K562 treated with DMSO at 1 percent for 48 hours (cell line): ENCODE results near the gene CAMK2N1. TPM values are rescaled to one million over a fixed set of nuclear protein-coding genes. Genes with fewer than 3 reads are reported as not detected.

ENCODE experiments used
- total RNA-seq: library from RNA; unstranded; fragments of 300-600 nt; gene quantifications from 2 replicates; pipeline ENCODE4 v1.2.3, GENCODE V29; 2022; ENCODE audit warnings: low replicate concordance; ENCODE audit errors: extremely low read depth

CAMK2N1 gene
- total RNA-seq = not detected in 2 replicates

GRCh38 chr1:20485527-20486456 is at the start of gene CAMK2N1:
Gene CAMK2N1, minus strand, starts transcription at chr1:20486210. Its CDS starts 831 bp downstream, at chr1:20485379.

DNA sequence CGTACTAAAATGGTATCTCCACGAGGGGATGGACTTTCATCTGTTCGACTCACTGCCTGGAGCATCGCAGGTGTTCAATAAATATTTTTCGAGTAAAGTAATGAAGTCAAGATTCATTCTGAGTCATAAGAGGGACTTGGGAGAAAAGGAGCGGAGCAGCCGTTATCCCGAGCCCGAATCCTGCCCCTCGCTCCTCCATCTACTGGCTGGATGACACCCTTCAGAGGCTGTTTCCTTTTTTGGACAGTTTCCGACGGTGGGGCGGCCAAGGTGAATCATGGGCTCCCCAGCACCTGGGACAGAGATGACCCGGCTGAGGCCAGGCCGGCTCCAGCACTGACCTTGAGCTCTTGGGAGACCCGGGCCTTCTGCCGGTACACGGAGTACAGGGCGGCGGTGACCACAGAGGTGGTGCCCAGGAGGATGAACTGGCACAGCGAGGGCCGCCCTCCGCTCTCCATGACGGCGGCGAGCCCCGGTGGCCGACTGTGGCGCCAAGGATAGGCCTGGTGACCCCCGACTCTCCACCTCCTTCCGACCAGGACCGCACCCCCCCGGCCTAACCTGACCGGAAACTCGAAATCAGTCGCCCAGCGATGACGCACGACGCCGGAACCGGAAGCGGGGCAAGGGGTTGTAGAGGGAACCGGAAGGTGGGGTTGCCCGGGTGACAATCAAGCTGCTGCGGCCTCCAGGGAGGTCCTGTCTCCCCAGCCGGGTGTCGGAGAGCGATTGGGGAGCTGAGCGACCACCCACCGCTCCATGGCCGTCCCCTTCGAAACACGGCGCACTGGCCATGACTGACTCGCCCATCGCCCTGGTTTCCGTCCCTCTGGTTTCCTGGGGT is 21.8 kb upstream of the CAMK2N1 start, which contains the start of gene MUL1:
MUL1 (minus strand) TSS at position 588 of the 847 bp plus-strand sequence; CDS start at position 461, 127 bp downstream.

Other genes with a start within 250 kb of the CAMK2N1 start
- not detected in 2 replicates for gene VWA5B1, start 195.3 kb downstream of the CAMK2N1 start, total RNA-seq
- gene MUL1, start 21.9 kb upstream of the CAMK2N1 start, total RNA-seq = not detected in 2 replicates
- gene FAM43B, start 66.4 kb upstream of the CAMK2N1 start, total RNA-seq = not detected in 2 replicates
- not detected in 2 replicates for gene CDA, start 102.9 kb upstream of the CAMK2N1 start, total RNA-seq
- not detected in 2 replicates for gene PINK1, start 147.2 kb upstream of the CAMK2N1 start, total RNA-seq
- 274 TPM in 1 of 2 replicates, not detected in the other for gene DDOST, start 175.2 kb upstream of the CAMK2N1 start, total RNA-seq
- gene KIF17, start 231.8 kb upstream of the CAMK2N1 start, total RNA-seq = not detected in 2 replicates
- not detected in 2 replicates for gene SH2D5, start 246.5 kb upstream of the CAMK2N1 start, total RNA-seq